ENCODE measurements around the gene THSD4. TPM values are rescaled to one million over a fixed set of nuclear protein-coding genes. Genes with fewer than 3 reads are reported as not detected.

THSD4 gene
- total and polyA plus RNA-seq, 7 donors: 0.21 to 3.1 (median 1.8) TPM

DNA sequence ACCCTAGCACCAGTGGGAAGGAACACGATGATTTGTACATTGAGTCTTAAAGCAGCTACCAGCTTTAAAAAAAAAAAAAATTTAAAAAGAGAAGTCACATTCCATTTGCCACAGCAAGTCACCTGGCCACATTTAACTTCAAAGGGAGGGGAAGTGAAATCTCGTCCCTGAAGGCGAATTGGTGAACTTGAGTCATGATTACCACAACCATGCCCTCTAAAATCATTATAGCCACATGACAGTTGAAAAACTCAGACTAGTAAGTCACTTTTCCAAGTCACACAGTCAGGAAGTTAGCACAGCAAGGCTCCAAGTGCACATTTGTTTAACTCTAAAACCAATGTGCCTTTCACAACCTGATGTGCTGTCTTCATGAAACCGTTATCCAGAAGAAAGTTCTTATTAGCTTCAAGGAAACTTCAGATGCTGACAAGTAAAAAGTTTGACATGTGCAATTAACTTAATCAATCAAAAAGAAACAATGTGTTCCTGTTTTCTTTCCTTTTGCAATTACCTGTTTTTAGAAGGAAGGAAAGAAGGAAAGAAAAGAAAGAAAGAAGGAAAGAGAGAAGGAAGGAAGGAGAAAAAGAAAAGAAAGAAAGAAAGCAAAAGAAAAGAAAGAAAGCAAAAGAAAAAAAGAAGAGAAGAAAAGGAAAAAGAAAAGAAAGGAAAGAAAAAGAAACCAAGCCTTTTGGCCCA, 8.3 kb upstream of the THSD4 start:
- Histone ChIP-seq H3K27ac (no peak overlapping the region), H3K27me3 (ENCODE audit: insufficient read depth in 3 of 3, low read length in 2 of 3) (no peaks in the 10 kb centered on the region), H3K9me3 (no peaks in the 10 kb centered on the region), H3K4me1 (no peaks in the 10 kb centered on the region), H3K4me3 (no peak overlapping the region), H3K36me3 (ENCODE audit: insufficient read depth in 1 of 2, low read depth in 1 of 2) (no peaks in the 10 kb centered on the region)
- WGBS, 3 donors: 91 to 94% (median 92%) methylated on average over 4 of the region's 4 CpGs
- no peak for ATAC-seq
- DNase-seq: no peak
- intact Hi-C loops (cut with DNase I): no loop called here
- TF ChIP-seq, protein P1, sequence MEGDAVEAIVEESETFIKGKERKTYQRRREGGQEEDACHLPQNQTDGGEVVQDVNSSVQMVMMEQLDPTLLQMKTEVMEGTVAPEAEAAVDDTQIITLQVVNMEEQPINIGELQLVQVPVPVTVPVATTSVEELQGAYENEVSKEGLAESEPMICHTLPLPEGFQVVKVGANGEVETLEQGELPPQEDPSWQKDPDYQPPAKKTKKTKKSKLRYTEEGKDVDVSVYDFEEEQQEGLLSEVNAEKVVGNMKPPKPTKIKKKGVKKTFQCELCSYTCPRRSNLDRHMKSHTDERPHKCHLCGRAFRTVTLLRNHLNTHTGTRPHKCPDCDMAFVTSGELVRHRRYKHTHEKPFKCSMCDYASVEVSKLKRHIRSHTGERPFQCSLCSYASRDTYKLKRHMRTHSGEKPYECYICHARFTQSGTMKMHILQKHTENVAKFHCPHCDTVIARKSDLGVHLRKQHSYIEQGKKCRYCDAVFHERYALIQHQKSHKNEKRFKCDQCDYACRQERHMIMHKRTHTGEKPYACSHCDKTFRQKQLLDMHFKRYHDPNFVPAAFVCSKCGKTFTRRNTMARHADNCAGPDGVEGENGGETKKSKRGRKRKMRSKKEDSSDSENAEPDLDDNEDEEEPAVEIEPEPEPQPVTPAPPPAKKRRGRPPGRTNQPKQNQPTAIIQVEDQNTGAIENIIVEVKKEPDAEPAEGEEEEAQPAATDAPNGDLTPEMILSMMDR (IDR thresholded peaks at IDR 0.05): no peak

DNA sequence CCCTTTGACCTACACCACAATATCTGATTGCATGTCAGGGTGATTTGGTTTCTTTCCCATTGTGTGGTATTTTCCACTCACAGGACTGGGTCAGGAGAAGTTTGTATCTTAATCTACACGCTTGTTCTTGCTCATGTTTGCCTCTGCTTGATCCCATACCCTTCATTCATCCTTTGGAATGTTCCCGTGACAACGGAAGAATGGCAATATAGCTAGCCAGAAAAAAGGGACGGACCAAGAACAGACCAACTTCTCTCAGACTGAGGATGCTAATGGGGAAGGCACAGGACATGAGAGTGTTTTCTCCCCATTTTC, 7.8 kb upstream of the THSD4 start:
- Histone ChIP-seq H3K36me3 (ENCODE audit: insufficient read depth in 1 of 2, low read depth in 1 of 2) (no peaks in the 10 kb centered on the region), H3K4me3 (no peak overlapping the region), H3K27ac (no peak overlapping the region), H3K9me3 (no peaks in the 10 kb centered on the region), H3K4me1 (no peaks in the 10 kb centered on the region), H3K27me3 (ENCODE audit: insufficient read depth in 3 of 3, low read length in 2 of 3) (no peaks in the 10 kb centered on the region)
- DNase-seq (no peak), ATAC-seq (no peak)
- 93 to 96% (median 95%) methylated on average over 4 of the region's 4 CpGs for WGBS, 3 donors
- TF ChIP-seq, protein P1 (IDR thresholded peaks at IDR 0.05): no peak
- intact Hi-C loops (cut with DNase I): no loop called here

DNA sequence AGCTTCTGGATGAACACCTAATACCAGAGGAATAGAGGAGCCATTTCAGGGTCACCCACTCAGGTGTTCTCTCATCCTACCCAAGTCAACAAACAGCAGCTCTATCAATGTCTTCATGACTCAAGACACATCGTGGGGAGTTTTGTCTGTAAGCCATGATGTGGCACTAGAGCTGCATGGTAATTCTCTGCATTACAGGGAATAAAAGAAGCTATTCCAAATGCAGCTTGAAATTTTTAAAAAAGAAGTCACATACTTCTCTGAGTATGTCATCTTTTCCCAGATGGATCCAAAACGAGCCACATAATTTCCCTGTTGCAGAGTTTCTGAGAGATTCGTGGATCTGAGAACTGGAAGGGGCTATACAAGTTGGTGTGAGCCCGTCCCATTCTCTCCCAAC, 6.1 kb upstream of the THSD4 start:
- intact Hi-C loops (cut with DNase I): no loop called here
- ATAC-seq: no peak
- 45 to 71% (median 56%) methylated on average over 4 of the region's 4 CpGs for WGBS, 3 donors

DNA sequence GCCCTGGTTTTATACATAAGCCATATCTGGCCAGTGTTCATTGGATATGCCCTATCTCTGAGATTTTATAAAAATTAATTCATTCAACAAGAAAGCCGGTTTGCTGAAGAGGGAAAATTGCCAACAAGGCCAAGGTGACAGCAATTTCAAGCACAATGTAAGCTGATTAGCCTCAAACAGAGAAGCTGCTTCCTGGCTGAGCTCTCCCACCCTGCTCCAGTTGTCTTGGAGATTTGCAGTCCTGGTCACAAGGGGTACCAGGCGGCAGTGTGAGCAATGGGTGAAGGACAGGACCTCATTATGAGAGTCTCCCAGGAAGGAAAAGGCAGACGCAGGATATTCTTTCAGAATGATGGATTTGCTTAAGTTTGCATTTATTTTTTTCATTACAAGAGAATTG, 5.4 kb upstream of the THSD4 start:
- DNase-seq (no peak), ATAC-seq (no peak)
- no peaks in the 10 kb centered on the region for H3K27me3 ChIP-seq (ENCODE audit: insufficient read depth in 3 of 3, low read length in 2 of 3)
- 69 to 75% (median 72%) methylated on average over 3 of the region's 3 CpGs for WGBS, 3 donors
- no peak overlapping the region for H3K27ac ChIP-seq
- no peaks in the 10 kb centered on the region for H3K9me3 ChIP-seq
- TF ChIP-seq, protein P1 (IDR thresholded peaks at IDR 0.05): no peak
- no peak overlapping the region for H3K4me3 ChIP-seq
- no peaks in the 10 kb centered on the region for H3K36me3 ChIP-seq (ENCODE audit: insufficient read depth in 1 of 2, low read depth in 1 of 2)
- intact Hi-C loops (cut with DNase I): loop anchor here in 1 of 2 donors (5.0 kb wide), 1 partner anchor 332 kb away; no protein-coding TSS in a partner anchor
- no peaks in the 10 kb centered on the region for H3K4me1 ChIP-seq

More for the DNA sequence above, 6.1 kb upstream of the THSD4 start:
- no peaks in the 10 kb centered on the region for H3K27me3 ChIP-seq (ENCODE audit: insufficient read depth in 3 of 3, low read length in 2 of 3)
- no peak for DNase-seq
- H3K4me3 ChIP-seq: no peak overlapping the region
- TF ChIP-seq, protein P1 (IDR thresholded peaks at IDR 0.05): no peak
- H3K4me1 ChIP-seq: no peaks in the 10 kb centered on the region
- no peaks in the 10 kb centered on the region for H3K9me3 ChIP-seq
- H3K27ac ChIP-seq: no peak overlapping the region
- H3K36me3 ChIP-seq (ENCODE audit: insufficient read depth in 1 of 2, low read depth in 1 of 2): no peaks in the 10 kb centered on the region
